ENCODE measurements around the gene CHRM1.
A peak's percentile ranks its signal among the peaks of the same experiment; 100 is the strongest.
"Not testable (repeated sequence)": the region's sequence is repeated elsewhere in the genome, so short reads cannot be mapped to it uniquely, and the experiment has no call there.

Gene CHRM1

GRCh38 chr11:62921201-62921572, at the start of gene CHRM1:
Gene CHRM1, minus strand, starts transcription at chr11:62921363. Its CDS starts 10,263 bp downstream, at chr11:62911100.
- DNase-seq (ENCODE audit: low spot score), result no peak

- no peak for DNase-seq (ENCODE audit: low spot score)
Observed at GRCh38 chr11:62965574-62965973, 44.4 kb upstream of the CHRM1 start.

- no peak for DNase-seq (ENCODE audit: low spot score)
Observed at GRCh38 chr11:62962391-62962790, 41.2 kb upstream of the CHRM1 start.

GRCh38 chr11:62961017-62961570, 39.9 kb upstream of the CHRM1 start:
- no peak for DNase-seq (ENCODE audit: low spot score)

- DNase-seq (ENCODE audit: low spot score), result no peak
Observed at GRCh38 chr11:62959422-62959980, 38.3 kb upstream of the CHRM1 start.

- DNase-seq (ENCODE audit: low spot score), result peak; percentile 46
Observed at GRCh38 chr11:62958547-62959421, 37.6 kb upstream of the CHRM1 start.

- DNase-seq (ENCODE audit: low spot score), result no peak
Observed at GRCh38 chr11:62957147-62957546, 36.0 kb upstream of the CHRM1 start.

- DNase-seq (ENCODE audit: low spot score), result no peak
Observed at GRCh38 chr11:62954478-62954877, 33.3 kb upstream of the CHRM1 start.

- DNase-seq (ENCODE audit: low spot score), result no peak
Observed at GRCh38 chr11:62953811-62954210, 32.6 kb upstream of the CHRM1 start.

- no peak for DNase-seq (ENCODE audit: low spot score)
Observed at GRCh38 chr11:62948765-62949320, 27.7 kb upstream of the CHRM1 start.

GRCh38 chr11:62945538-62945937, 24.4 kb upstream of the CHRM1 start:
- DNase-seq (ENCODE audit: low spot score), result not testable (repeated sequence)

GRCh38 chr11:62937528-62937927, 16.4 kb upstream of the CHRM1 start:
- DNase-seq (ENCODE audit: low spot score), result not testable (repeated sequence)

- DNase-seq (ENCODE audit: low spot score), result no peak
Observed at GRCh38 chr11:62934496-62934785, 13.3 kb upstream of the CHRM1 start.

- no peak for DNase-seq (ENCODE audit: low spot score)
Observed at GRCh38 chr11:62933750-62934495, 12.8 kb upstream of the CHRM1 start.

- no peak for DNase-seq (ENCODE audit: low spot score)
Observed at GRCh38 chr11:62933285-62933684, 12.1 kb upstream of the CHRM1 start.

- DNase-seq (ENCODE audit: low spot score), result no peak
Observed at GRCh38 chr11:62931499-62932278, 10.5 kb upstream of the CHRM1 start.

- no peak for DNase-seq (ENCODE audit: low spot score)
Observed at GRCh38 chr11:62930666-62931065, 9.5 kb upstream of the CHRM1 start.

GRCh38 chr11:62930157-62930556, 9.0 kb upstream of the CHRM1 start:
- no peak for DNase-seq (ENCODE audit: low spot score)

GRCh38 chr11:62928011-62928410, 6.8 kb upstream of the CHRM1 start:
- no peak for DNase-seq (ENCODE audit: low spot score)

- no peak for DNase-seq (ENCODE audit: low spot score)
Observed at GRCh38 chr11:62926680-62927455, 5.7 kb upstream of the CHRM1 start.
